SK-N-SH (cell line): Measurements from ENCODE around the gene CREBRF.

ENCODE experiments used
- EP300 ChIP-seq, 2 experiments: IDR thresholded peaks; 2 replicates each; pipeline versions ENCODE4 v1.4.0 to v1.6.1; 2012; ENCODE audit warnings: borderline replicate concordance in 1 of 2, low read depth in 1 of 2, low read length in 1 of 2
- POLR2AphosphoS5 ChIP-seq: IDR thresholded peaks from 2 replicates; pipeline ENCODE4 v1.6.1; 2012; ENCODE audit warnings: low read depth, low read length
- RAD21 ChIP-seq: IDR thresholded peaks from 2 replicates; pipeline ENCODE4 v1.6.1; 2012; ENCODE audit warnings: mild to moderate bottlenecking, low read length
- TF ChIP-seq, protein P1 (sequence below): fragments of 200-600 bp; sonication (generic); IDR thresholded peaks from 2 replicates; pipeline ENCODE4 v1.6.1; 2017; ENCODE audit warnings: antibody characterized with exemption, mild to moderate bottlenecking, moderate library complexity
- TF ChIP-seq, protein P2 (sequence below): IDR thresholded peaks from 2 replicates; pipeline ENCODE4 v1.4.0; 2012; ENCODE audit warnings: low read depth
- TF ChIP-seq, protein P3 (sequence below): fragments of 150-350 bp; IDR thresholded peaks from 2 replicates; pipeline ENCODE4 v1.6.1; 2017; ENCODE audit warnings: antibody characterized with exemption, low read length, low read depth, borderline replicate concordance
- TF ChIP-seq, protein P4 (sequence below): IDR thresholded peaks from 2 replicates; pipeline ENCODE4 v1.6.1; 2012; ENCODE audit warnings: mild to moderate bottlenecking, low read depth, low read length, moderate library complexity

DNA sequence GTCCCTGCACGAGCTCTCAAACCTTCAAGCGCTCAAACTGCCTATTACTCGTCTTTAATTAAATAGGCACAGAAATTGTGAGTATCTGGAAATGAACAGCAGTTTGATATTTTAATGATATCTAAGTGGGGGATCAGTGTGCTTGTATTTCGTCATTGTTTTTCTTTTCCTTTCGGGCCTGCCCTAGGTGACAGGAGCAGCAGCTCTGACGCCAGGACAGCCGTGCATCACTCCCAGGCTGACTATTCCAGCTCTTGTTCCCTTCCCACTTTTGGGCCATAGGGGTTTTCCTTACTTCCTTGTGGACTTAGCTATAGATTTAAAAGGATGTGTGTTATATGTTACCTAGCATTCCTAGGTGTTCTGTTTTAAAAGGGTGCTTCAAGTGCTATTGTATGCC, 97.7 kb downstream of the CREBRF start:
- TF ChIP-seq, protein P1, sequence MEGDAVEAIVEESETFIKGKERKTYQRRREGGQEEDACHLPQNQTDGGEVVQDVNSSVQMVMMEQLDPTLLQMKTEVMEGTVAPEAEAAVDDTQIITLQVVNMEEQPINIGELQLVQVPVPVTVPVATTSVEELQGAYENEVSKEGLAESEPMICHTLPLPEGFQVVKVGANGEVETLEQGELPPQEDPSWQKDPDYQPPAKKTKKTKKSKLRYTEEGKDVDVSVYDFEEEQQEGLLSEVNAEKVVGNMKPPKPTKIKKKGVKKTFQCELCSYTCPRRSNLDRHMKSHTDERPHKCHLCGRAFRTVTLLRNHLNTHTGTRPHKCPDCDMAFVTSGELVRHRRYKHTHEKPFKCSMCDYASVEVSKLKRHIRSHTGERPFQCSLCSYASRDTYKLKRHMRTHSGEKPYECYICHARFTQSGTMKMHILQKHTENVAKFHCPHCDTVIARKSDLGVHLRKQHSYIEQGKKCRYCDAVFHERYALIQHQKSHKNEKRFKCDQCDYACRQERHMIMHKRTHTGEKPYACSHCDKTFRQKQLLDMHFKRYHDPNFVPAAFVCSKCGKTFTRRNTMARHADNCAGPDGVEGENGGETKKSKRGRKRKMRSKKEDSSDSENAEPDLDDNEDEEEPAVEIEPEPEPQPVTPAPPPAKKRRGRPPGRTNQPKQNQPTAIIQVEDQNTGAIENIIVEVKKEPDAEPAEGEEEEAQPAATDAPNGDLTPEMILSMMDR = no peak
- TF ChIP-seq RAD21 (no peak), EP300 (IDR thresholded peaks at IDR 0.05; ENCODE audit: borderline replicate concordance in 1 of 2, low read depth in 1 of 2, low read length in 1 of 2) (no peak), POLR2AphosphoS5 (no peak)
- TF ChIP-seq, protein P2, sequence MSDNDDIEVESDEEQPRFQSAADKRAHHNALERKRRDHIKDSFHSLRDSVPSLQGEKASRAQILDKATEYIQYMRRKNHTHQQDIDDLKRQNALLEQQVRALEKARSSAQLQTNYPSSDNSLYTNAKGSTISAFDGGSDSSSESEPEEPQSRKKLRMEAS = no peak
- TF ChIP-seq, protein P3, sequence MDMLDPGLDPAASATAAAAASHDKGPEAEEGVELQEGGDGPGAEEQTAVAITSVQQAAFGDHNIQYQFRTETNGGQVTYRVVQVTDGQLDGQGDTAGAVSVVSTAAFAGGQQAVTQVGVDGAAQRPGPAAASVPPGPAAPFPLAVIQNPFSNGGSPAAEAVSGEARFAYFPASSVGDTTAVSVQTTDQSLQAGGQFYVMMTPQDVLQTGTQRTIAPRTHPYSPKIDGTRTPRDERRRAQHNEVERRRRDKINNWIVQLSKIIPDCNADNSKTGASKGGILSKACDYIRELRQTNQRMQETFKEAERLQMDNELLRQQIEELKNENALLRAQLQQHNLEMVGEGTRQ = no peak
- TF ChIP-seq, protein P4, sequence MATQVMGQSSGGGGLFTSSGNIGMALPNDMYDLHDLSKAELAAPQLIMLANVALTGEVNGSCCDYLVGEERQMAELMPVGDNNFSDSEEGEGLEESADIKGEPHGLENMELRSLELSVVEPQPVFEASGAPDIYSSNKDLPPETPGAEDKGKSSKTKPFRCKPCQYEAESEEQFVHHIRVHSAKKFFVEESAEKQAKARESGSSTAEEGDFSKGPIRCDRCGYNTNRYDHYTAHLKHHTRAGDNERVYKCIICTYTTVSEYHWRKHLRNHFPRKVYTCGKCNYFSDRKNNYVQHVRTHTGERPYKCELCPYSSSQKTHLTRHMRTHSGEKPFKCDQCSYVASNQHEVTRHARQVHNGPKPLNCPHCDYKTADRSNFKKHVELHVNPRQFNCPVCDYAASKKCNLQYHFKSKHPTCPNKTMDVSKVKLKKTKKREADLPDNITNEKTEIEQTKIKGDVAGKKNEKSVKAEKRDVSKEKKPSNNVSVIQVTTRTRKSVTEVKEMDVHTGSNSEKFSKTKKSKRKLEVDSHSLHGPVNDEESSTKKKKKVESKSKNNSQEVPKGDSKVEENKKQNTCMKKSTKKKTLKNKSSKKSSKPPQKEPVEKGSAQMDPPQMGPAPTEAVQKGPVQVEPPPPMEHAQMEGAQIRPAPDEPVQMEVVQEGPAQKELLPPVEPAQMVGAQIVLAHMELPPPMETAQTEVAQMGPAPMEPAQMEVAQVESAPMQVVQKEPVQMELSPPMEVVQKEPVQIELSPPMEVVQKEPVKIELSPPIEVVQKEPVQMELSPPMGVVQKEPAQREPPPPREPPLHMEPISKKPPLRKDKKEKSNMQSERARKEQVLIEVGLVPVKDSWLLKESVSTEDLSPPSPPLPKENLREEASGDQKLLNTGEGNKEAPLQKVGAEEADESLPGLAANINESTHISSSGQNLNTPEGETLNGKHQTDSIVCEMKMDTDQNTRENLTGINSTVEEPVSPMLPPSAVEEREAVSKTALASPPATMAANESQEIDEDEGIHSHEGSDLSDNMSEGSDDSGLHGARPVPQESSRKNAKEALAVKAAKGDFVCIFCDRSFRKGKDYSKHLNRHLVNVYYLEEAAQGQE = no peak
